Nucleus accumbens (tissue), 56 donors: ENCODE measurements around the gene TP53I13.
A peak's percentile ranks its signal among the peaks of the same experiment; 100 is the strongest.

Experiments
- DNase-seq, 56 donors: peaks; one replicate each; lab custom pipeline; 2025; lab: John Stamatoyannopoulos, UW

The TP53I13 gene

DNA sequence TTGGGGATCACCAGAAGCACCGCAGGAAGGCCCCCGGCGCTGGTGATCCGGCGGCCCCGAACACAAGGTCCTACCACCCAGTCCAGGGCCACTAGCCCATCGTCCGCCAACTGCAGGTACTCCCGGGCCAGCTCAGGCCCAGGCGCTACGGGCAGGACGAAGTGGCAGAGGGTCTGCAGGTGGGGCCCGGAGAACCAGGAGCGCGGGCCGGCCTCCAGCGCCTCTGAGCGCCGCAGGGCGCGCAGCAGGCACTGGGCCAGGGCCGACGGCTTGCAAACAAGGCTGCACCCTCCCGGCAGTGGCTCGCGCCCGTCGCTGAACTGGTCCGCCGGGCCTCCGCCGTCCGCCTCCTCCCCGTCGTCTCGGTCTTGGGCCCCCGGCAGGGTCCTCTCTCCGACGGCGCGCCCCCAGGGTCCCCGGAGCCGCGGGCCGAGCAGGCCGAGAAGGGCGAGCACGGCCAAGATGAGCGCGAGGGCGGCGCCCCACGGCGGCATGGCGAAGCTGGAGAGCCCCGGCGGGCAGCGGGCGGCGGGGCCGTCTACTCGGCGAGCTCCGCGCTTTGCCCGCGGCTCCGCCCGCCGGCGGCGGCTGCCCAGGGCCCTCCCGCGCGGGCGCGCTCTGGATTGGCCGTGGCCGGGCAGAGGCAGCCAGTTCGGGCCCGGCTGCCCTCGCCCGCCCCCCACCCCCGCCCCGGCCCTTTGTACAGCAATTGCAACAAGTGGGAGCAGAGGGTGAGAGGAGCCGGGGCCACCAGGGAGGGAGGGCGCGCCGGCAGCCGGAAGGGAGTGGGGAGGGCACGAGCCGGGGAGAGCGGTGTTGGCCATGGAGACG lies 1.8 kb upstream of the TP53I13 start, which contains the start of gene ABHD15:
Gene ABHD15, minus strand, starts transcription at position 565 of the 831 bp plus-strand sequence. Its CDS starts 71 bp downstream, at position 494.
- peak in 34 of 56 donors; percentile 29 to 75 (median 50) for DNase-seq

DNA sequence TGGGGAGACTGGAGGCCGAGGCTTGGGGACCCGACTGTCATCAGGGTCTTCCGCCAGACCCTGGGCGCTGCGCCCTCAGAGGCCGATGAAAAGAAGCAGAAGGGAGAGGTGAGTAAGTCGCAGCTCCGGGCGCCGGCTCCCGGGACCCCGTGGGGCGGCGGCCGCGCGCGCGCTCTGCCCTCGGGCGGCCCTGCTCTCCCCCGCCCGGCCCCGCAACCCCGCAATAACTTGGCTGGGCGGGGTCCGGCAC lies 1.3 kb upstream of the TP53I13 start:
- DNase-seq: no peak

DNA sequence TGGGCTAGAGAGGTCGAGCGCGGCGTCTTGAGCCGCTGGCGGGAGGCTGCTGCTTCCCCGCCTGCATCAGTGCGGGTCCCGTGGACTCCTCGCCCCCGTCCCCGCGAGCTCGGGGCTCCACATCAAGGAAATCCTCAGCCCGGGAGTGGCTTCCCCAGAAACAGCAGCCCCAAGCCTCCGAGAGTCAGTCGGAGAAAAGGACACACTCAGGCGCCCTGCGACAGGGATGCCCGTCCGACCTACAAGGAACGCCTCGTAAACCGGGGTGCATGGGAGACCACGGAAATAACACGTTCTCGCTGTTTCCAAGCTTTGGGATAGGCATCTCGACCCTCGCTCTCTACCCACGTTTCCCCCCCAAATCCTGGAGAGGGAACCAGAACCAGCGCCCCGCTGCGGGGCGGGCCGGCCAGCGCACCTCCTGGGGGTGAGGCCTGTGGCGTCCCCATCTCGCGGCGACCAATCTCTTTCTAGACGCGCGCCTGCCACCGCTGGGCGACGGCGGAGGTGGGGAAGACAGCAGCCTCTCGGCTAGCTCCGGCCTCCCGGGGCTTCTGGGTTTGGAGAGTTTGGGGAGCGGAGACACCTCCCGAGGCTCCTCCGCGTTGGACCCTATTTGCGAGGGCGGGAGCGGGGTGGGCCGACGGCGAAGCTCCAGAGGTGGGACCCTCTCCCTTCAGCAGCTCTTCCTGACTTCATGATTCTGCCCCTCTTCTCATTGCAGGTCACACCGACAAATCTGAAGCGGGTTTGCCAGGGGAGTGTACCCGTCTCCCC lies 759 bp upstream of the TP53I13 start:
- peak in 11 of 56 donors; percentile 30 to 72 (median 48) for DNase-seq

DNA sequence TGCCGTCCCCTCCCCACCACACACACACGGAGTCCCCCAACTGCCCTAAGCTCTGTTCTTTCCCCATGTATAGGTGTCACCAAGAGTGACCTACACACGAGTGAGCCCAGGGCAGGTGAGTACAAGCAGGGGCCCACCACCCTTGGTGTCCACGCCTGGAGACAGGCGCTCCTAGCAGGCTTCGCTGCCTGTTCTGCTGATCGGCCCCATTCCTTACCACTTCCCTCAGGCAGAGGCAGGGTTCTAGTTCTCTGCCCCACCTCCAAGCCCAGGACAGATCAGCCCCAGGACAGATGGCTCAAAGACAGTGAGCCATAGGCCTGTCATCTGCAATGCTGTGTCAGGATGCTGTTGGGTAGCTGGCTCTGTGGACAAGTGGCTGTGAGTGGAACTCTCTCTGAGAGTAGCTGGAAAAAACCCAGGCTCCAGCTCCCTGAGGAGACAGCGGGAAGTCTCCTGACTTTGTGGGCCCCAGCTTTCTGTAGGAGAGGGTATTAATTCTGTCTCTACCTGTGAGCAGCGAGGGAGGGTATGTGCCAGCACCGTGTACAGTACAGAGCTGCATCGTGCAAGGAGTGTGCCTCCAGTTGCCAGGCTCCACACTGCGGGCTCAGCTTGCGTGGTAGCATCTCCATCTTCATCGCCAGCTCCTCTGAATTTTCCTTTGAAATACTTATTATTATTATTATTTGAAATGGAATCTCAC lies 897 bp downstream of the TP53I13 start:
- no peak for DNase-seq

DNA sequence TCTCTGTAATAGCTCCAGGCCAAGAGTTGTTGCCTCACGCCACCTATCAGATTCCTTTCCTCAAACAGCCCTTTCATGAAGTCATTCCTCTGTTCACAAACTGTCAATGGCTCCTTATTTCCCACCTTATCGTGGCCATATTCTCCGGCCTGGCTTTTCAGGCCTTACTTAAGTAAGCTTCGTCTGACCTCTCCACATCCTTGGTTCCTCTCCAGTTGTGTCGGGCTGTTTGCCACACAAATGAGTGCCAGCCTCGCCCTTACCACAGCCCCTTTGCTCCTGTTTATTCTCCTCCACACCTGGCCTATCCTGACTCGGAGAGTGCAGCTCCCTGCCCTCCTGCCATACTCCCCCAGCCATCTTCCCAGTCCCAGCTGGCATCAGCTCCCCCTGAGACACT lies 2.0 kb downstream of the TP53I13 start:
- no peak for DNase-seq

DNA sequence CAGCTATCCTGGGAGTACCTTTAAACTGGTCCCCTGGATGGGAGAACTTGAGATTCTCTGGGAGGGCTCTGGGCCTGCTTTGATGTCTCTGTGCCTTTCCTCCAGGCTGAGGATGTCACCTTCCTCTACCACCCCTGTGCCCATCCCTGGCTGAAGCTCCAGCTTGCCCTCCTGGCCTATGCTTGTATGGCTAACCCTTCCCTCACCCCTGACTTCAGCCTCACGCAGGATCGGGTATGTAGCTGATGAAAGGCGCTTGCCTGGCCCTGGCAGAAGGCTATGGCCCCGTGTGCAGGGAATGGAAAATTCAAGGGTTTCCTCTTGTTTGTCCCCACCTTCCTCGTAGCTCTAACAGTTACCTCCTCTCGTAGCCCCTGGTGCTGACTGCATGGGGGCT lies 3.0 kb downstream of the TP53I13 start:
- no peak for DNase-seq

DNA sequence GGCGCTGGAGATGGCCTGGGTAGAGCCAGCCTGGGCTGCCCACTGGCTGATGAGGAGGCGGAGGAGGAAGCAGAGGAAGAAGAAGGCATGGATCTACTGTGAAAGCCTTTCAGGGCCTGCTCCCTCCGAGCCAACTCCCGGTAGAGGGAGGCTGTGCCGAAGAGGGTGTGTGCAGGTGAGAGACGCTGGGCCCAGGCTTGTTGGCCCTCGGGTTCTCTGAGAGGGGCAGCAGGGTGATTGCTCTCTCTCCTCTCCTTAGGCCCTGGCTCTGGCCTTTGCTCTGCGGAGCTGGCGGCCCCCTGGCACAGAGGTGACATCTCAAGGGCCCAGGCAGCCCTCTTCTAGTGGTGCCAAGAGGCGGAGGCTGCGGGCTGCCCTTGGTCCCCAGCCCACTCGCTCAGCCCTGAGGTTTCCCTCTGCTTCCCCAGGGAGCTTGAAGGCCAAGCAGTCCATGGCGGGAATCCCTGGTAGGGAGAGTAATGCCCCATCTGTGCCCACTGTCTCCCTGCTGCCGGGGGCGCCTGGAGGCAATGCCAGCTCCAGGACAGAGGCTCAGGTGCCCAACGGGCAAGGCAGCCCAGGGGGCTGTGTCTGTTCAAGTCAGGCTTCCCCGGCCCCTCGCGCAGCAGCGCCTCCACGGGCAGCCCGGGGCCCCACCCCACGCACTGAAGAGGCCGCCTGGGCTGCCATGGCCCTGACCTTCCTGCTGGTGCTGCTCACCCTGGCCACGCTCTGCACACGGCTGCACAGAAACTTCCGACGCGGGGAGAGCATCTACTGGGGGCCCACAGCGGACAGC lies 3.6 kb downstream of the TP53I13 start:
- DNase-seq: peak in 2 of 56 donors; percentile 40 to 51

DNA sequence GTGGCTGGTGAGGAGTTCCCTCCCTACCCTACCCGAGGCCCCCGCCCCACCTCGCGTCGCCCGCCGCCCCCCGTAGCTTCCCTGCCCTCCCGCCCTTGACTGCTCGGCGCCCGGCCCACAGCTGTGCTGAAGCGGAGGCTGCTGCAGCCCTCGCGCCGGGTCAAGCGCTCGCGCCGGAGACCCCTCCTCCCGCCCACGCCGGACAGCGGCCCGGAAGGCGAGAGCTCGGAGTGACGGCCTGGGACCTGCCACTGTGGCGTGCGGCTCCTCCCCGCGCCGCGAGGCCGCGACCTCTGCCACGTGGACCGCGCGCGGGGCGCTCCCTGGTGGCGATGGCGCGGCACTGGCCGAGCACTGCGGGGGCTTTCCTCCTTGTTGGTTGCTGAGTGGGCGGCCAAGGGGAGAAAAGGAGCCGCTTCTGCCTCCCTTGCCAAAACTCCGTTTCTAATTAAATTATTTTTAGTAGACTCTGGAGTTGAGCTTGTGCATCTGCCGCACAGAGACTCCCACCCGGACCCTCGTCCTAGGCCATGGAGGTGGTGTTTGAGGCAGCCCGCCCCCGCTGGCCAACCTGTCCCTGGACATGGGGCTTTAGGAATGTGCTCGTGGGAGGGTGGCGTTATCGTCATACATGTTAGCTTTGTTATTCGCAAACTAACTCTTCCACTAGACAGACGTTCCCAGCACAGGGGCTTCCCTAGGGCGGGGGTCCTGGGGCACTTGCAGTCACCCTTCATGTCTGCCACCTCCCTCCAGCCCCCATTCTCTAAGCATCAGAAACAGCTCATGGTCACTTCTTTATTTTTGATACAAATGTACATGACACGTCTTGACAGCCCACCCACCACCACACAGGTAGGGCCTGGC lies 4.4 kb downstream of the TP53I13 start:
- DNase-seq: peak in 32 of 56 donors; percentile 20 to 81 (median 47)

DNA sequence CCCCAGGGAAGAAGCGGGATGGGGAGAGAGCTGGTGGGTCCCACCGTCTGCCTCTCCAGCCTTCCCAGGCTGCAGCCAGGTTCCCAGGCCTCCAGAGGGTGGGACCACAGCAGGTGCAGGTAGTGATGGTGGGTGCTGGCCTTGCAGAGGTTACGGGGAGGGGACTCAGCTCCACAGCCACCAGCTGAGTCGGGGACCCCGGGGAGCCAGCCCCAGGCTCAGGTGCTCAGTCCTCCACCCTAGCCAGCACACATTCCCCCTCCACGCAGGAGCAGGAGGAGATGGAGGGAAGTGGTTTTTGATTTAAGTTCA lies 5.0 kb downstream of the TP53I13 start:
- DNase-seq: no peak

DNA sequence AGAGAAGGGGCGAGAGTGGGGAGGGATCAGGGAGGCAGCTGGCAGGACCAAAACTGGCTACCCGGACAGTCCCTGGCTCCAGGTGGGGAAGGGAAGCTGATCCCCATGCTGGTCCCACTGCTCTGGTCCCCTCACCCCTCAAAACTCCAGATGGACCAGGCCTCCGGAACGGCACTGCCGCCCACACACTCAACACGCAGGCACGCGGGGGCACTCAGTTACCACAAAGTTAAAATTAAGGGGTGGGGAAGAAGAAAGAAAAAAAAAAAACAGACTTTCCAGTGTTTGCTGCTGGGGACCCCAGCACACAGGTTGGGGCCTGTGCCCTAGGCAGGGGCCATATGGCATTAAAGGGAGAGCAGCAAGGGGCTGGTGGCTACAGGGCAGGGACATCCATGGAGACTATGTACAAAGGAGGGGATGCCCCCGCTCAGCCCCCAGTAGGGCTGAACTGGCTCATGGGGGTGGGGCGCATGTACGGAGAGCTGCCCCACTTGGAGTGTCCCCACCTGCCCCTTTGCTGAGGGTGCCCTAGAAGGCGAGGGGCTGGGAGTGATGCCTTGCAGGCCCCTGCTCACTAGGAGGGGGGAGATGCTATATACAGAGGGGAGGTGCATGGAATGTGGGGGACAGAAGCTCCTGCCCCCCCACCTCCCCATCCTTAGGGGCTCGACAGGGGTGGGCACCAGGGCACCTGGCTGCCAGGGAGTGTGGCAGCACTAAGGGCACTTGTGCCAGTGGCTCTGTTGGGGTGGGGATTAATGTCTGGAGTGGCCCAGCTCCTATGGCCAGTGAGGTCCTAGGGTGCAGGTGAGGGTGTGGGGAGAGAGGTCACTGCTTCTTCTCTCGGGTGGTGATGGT lies 5.6 kb downstream of the TP53I13 start:
- DNase-seq: no peak

DNA sequence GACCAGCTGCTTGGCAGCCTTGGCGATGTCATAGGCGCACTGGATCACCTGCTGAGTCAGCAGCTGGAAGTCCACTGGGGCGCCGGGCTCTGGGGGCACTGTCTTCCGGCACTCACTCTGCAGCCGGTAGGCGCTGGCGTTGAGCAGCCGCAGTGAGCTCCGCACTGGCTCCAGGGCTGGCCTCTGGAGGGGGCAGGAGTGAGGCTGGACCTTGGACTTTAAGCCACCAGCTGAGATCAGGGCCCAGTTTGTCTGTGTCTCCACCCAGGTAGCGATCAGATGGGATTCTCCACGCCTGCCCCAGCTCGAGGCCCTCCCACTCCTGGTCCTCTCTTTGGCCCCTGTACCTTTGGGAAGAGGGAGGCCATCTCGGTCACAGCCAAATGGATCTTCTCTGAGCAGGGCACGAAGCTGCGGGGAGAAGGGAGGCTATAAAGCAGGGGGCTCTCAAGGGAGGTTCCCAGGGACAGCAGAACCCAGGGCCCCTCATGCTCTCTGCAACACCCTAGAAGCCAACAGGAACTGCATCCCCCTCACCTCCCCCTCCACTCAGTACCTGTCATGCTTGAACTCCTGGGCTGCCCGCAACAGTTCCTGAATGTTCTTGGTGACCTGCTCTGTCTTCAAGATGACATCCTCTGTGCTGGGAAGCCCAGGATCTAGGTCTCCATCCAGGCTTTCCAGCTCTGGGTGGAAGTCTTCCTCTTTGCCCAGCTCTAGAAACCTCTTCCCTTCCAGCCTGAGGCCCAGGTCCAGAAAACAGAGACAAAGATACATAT lies 6.4 kb downstream of the TP53I13 start:
- no peak for DNase-seq

DNA sequence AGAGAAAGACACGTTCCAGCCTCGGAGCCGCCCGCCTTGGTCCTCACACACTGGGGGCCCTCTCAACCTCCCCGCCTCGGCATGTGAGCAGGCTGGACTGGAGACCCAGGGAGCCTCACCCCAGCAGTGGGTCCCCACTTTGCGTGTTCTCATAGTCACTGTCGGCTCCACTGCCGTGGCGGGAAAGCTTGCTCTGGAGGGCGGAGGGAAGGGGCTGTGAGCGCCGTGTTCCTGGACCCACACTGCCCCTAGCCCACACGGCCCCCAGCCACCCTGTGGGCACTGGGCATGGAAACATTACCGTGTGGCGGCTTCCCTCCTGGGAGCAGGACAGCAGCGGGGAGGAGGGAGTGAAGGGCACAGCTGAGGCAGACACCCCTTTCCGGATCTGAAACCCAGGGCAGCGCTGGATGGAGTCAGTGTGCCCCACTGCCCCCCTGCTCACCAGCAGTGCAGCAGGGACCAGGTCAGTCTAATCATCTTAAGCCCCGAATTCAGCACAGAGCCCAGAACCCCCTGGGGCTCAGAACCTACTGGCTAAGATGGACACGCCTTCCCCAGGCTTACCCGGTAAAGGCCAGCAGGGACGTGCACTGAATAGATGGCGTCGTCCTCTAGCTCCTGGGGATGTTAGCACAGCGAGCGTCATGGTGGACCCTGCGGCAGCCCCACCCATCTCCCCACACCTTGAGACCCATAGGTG lies 7.2 kb downstream of the TP53I13 start:
- DNase-seq: no peak

DNA sequence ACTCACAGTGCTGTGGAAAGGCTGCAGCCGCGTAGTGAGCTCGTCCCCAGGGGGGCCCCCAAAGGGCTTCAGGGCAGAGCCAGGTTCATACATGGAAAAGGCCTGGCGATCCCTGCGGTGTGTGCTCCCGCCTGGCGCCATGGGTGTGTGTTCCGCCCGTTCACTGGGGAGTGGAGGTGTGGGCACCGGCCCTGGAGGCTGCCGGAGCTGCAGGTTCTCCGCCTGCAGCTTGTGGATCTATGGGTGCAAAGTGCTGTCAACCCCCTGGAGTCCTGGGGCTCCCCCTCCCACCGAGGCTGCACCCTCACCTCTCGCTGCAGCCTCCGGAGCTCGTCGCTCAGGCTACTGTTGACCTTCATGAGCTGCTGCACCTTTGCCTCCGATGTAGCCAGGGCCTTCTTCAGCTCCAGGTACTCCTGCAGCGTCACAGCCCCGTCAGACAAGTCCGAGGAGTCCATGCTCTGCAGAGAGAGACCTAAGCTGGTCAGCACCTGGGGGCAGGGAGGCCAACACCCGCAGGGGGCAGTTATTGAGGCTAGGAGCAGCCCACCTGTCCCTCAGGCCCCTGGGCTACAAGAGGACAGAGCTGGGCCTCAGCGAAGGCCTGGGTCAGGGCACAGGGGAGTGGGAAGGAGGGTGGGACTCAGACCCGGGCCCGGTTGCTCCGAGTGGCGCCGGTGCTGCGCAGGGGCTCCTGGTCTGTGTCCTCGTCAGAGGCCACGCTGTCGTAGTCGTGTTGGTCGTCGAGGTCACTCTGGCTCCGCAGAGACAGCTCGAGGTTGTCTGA lies 7.9 kb downstream of the TP53I13 start:
- no peak for DNase-seq

DNA sequence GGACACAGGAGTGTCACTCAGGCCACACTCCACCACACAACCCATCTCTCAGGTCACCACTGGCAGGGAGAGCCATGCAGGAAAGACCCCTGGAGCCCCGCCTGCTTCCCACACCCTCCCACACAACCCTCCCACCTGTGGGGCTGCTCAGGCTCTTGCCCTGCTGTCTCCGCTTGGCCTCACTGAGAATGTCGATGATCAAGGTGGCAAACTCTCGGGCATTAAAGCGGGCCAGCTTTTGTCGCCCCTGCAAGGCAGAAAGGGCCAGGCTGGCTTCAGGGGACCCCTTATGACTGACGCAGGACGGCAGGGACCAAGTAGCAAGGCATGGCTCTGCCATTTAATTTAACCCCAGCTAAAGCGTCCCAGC lies 8.5 kb downstream of the TP53I13 start:
- no peak for DNase-seq

DNA sequence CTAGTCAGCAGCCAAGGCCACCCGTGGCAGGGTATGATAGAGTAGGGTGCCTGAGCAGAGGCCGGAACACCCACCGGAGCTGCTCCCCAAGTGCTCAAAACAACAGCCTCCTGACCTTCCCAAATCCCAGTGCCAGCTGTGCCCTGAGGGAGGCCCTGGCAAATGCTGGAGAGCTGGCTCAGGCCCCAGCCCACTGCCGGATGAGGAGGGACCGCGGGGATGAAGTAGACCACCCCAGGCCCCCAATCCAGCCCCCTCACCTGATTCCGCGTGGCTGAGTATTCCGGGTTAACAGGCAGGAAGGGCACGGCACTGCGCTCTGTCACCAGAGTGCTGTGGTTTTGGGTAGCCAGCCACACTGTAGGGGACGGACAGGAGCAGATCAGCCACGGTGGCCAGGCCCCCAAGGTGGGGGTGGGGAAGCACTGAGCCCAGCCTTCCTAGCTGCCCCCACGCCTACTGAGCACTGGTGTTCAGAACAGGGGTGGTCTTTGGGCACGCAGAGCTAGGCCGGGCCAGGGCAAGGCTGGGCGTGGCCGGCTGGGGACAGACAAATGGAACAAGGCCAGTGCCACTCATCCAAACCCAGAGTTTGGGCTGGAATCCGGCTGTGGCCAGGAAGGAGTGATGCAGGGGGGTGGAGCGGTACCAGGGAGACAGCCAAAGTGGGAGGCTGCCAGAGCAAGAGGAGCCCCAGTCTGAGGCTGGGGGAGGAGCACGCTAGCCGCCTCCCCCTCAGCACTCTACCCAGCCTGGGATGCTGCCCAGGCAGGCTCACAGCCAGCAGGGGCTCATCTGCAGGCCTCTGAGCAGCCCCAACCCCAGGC lies 9.1 kb downstream of the TP53I13 start:
- peak in 45 of 56 donors; percentile 27 to 85 (median 63) for DNase-seq
